Measurements from ENCODE around the gene KIF21B.
"Not testable (repeated sequence)": the region's sequence is repeated elsewhere in the genome, so short reads cannot be mapped to it uniquely, and the experiment has no call there.

KIF21B gene

GRCh38 chr1:200967693-200968468 lies 55.6 kb downstream of the KIF21B start:
- H3K27me3 ChIP-seq (ENCODE audit: insufficient read depth, low read length), result no peaks in the 10 kb centered on the region
- H3K36me3 ChIP-seq (ENCODE audit: insufficient read depth, low read length), result no peaks in the 10 kb centered on the region
- H3K9ac ChIP-seq (ENCODE audit: low read length), result no peak overlapping the region
- no peak overlapping the region for H3K4me2 ChIP-seq (ENCODE audit: low read length)
- no peaks in the 10 kb centered on the region for H4K20me1 ChIP-seq (ENCODE audit: insufficient read depth, low read length)
- no peaks in the 10 kb centered on the region for H3F3A ChIP-seq (ENCODE audit: insufficient read depth, low read length)
- H2AFZ ChIP-seq (ENCODE audit: low read length), result no peak overlapping the region
- H3K9me2 ChIP-seq (ENCODE audit: low read depth, low read length), result no peaks in the 10 kb centered on the region
- H3K4me1 ChIP-seq (ENCODE audit: insufficient read depth, low read length, severe bottlenecking), result no peaks in the 10 kb centered on the region
- H3K27ac ChIP-seq (ENCODE audit: low read depth, low read length, poor library complexity, severe bottlenecking), result no peak overlapping the region
- H3K4me3 ChIP-seq (ENCODE audit: low read depth, low read length, poor library complexity, severe bottlenecking), result no peak overlapping the region
- H3K79me2 ChIP-seq (ENCODE audit: insufficient read depth, low read length), result no peaks in the 10 kb centered on the region
- no peak for TF ChIP-seq EZH2 (IDR thresholded peaks at IDR 0.05; ENCODE audit: borderline replicate concordance, low read length)
- no peak for TF ChIP-seq CTCF (IDR thresholded peaks at IDR 0.05; ENCODE audit: low read length)
- no peaks in the 10 kb centered on the region for H3K9me3 ChIP-seq (ENCODE audit: low read length)

- Histone ChIP-seq H3K27me3 (ENCODE audit: insufficient read depth, low read length) (no peaks in the 10 kb centered on the region), H3K4me1 (ENCODE audit: insufficient read depth, low read length, severe bottlenecking) (no peaks in the 10 kb centered on the region), H3K79me2 (ENCODE audit: insufficient read depth, low read length) (no peaks in the 10 kb centered on the region), H3K36me3 (ENCODE audit: insufficient read depth, low read length) (no peaks in the 10 kb centered on the region), H3K9ac (ENCODE audit: low read length) (no peak overlapping the region), H3K9me3 (ENCODE audit: low read length) (no peaks in the 10 kb centered on the region), H3K27ac (ENCODE audit: low read depth, low read length, poor library complexity, severe bottlenecking) (no peak overlapping the region), H3K4me3 (ENCODE audit: low read depth, low read length, poor library complexity, severe bottlenecking) (no peak overlapping the region), H3K4me2 (ENCODE audit: low read length) (no peak overlapping the region), H4K20me1 (ENCODE audit: insufficient read depth, low read length) (no peaks in the 10 kb centered on the region), H3K9me2 (ENCODE audit: low read depth, low read length) (no peaks in the 10 kb centered on the region), H3F3A (ENCODE audit: insufficient read depth, low read length) (no peaks in the 10 kb centered on the region), H2AFZ (ENCODE audit: low read length) (no peak overlapping the region)
- TF ChIP-seq EZH2 (IDR thresholded peaks at IDR 0.05; ENCODE audit: borderline replicate concordance, low read length) (no peak), CTCF (IDR thresholded peaks at IDR 0.05; ENCODE audit: low read length) (no peak)
Observed at GRCh38 chr1:200966934-200967333, 56.6 kb downstream of the KIF21B start.

GRCh38 chr1:200965111-200965805 lies 58.3 kb downstream of the KIF21B start:
- H3K27ac ChIP-seq (ENCODE audit: low read depth, low read length, poor library complexity, severe bottlenecking), result no peak overlapping the region
- no peaks in the 10 kb centered on the region for H4K20me1 ChIP-seq (ENCODE audit: insufficient read depth, low read length)
- H3K9me2 ChIP-seq (ENCODE audit: low read depth, low read length), result no peaks in the 10 kb centered on the region
- TF ChIP-seq CTCF (IDR thresholded peaks at IDR 0.05; ENCODE audit: low read length) (no peak), EZH2 (IDR thresholded peaks at IDR 0.05; ENCODE audit: borderline replicate concordance, low read length) (no peak)
- H3K27me3 ChIP-seq (ENCODE audit: insufficient read depth, low read length), result no peaks in the 10 kb centered on the region
- no peak overlapping the region for H3K4me2 ChIP-seq (ENCODE audit: low read length)
- no peak overlapping the region for H3K4me3 ChIP-seq (ENCODE audit: low read depth, low read length, poor library complexity, severe bottlenecking)
- H3K9ac ChIP-seq (ENCODE audit: low read length), result no peak overlapping the region
- H3F3A ChIP-seq (ENCODE audit: insufficient read depth, low read length), result no peaks in the 10 kb centered on the region
- no peaks in the 10 kb centered on the region for H3K36me3 ChIP-seq (ENCODE audit: insufficient read depth, low read length)
- no peaks in the 10 kb centered on the region for H3K4me1 ChIP-seq (ENCODE audit: insufficient read depth, low read length, severe bottlenecking)
- H3K9me3 ChIP-seq (ENCODE audit: low read length), result no peaks in the 10 kb centered on the region
- no peaks in the 10 kb centered on the region for H3K79me2 ChIP-seq (ENCODE audit: insufficient read depth, low read length)
- H2AFZ ChIP-seq (ENCODE audit: low read length), result no peak overlapping the region

- H4K20me1 ChIP-seq (ENCODE audit: insufficient read depth, low read length); H3K27me3 ChIP-seq (ENCODE audit: insufficient read depth, low read length); H3K79me2 ChIP-seq (ENCODE audit: insufficient read depth, low read length); H2AFZ ChIP-seq (ENCODE audit: low read length); H3K9me2 ChIP-seq (ENCODE audit: low read depth, low read length); H3K4me1 ChIP-seq (ENCODE audit: insufficient read depth, low read length, severe bottlenecking); H3K36me3 ChIP-seq (ENCODE audit: insufficient read depth, low read length); H3K27ac ChIP-seq (ENCODE audit: low read depth, low read length, poor library complexity, severe bottlenecking); H3K9me3 ChIP-seq (ENCODE audit: low read length); H3F3A ChIP-seq (ENCODE audit: insufficient read depth, low read length); H3K4me3 ChIP-seq (ENCODE audit: low read depth, low read length, poor library complexity, severe bottlenecking); H3K4me2 ChIP-seq (ENCODE audit: low read length); H3K9ac ChIP-seq (ENCODE audit: low read length): not testable (repeated sequence)
Observed at GRCh38 chr1:200963888-200964287, 59.6 kb downstream of the KIF21B start.

Data from OCI-LY1 (cell line).